ENCODE data around the gene AQP3. TPM values are rescaled to one million over a fixed set of nuclear protein-coding genes. Genes with fewer than 3 reads are reported as not detected.
"Not testable (repeated sequence)": the region's sequence is repeated elsewhere in the genome, so short reads cannot be mapped to it uniquely, and the experiment has no call there.

AQP3 gene
- total RNA-seq, 1 experiment from 2014 or later = 1.5 TPM

- DNase-seq (ENCODE audit: low read depth) = no peak
Measured at GRCh38 chr9:33443464-33444154, 3.8 kb downstream of the AQP3 start.

GRCh38 chr9:33443047-33443446, 4.3 kb downstream of the AQP3 start:
- no peak for DNase-seq (ENCODE audit: low read depth)

- DNase-seq (ENCODE audit: low read depth) = no peak
Measured at GRCh38 chr9:33442125-33442524, 5.3 kb downstream of the AQP3 start.

- no peak for DNase-seq (ENCODE audit: low read depth)
Measured at GRCh38 chr9:33440609-33441008, 6.8 kb downstream of the AQP3 start.

- no peak for DNase-seq (ENCODE audit: low read depth)
Measured at GRCh38 chr9:33440204-33440603, 7.2 kb downstream of the AQP3 start.

GRCh38 chr9:33439731-33440130, 7.7 kb downstream of the AQP3 start:
- DNase-seq (ENCODE audit: low read depth) = no peak

- no peak for DNase-seq (ENCODE audit: low read depth)
Measured at GRCh38 chr9:33438926-33439680, 8.3 kb downstream of the AQP3 start.

GRCh38 chr9:33437898-33438297, 9.5 kb downstream of the AQP3 start:
- DNase-seq (ENCODE audit: low read depth) = no peak

- DNase-seq (ENCODE audit: low read depth) = no peak
Measured at GRCh38 chr9:33437205-33437604, 10.2 kb downstream of the AQP3 start.

- DNase-seq (ENCODE audit: low read depth) = no peak
Measured at GRCh38 chr9:33436445-33436844, 10.9 kb downstream of the AQP3 start.

GRCh38 chr9:33435821-33436277, 11.5 kb downstream of the AQP3 start:
- no peak for DNase-seq (ENCODE audit: low read depth)

GRCh38 chr9:33434317-33435105, 12.9 kb downstream of the AQP3 start:
- no peak for DNase-seq (ENCODE audit: low read depth)

- DNase-seq (ENCODE audit: low read depth) = no peak
Measured at GRCh38 chr9:33433871-33434270, 13.5 kb downstream of the AQP3 start.

- no peak for DNase-seq (ENCODE audit: low read depth)
Measured at GRCh38 chr9:33431420-33431819, 16.0 kb downstream of the AQP3 start.

GRCh38 chr9:33430942-33431341, 16.5 kb downstream of the AQP3 start:
- no peak for DNase-seq (ENCODE audit: low read depth)

- no peak for DNase-seq (ENCODE audit: low read depth)
Measured at GRCh38 chr9:33429256-33429985, 18.0 kb downstream of the AQP3 start.

- no peak for DNase-seq (ENCODE audit: low read depth)
Measured at GRCh38 chr9:33426843-33427293, 20.5 kb downstream of the AQP3 start.

GRCh38 chr9:33425128-33425533, 22.3 kb downstream of the AQP3 start:
- no peak for DNase-seq (ENCODE audit: low read depth)

GRCh38 chr9:33424492-33424891, 22.9 kb downstream of the AQP3 start:
- DNase-seq (ENCODE audit: low read depth) = not testable (repeated sequence)

- not testable (repeated sequence) for DNase-seq (ENCODE audit: low read depth)
Measured at GRCh38 chr9:33424043-33424442, 23.4 kb downstream of the AQP3 start.

- no peak for DNase-seq (ENCODE audit: low read depth)
Measured at GRCh38 chr9:33419708-33420303, 27.6 kb downstream of the AQP3 start.
